Thyroid gland (tissue), 4 donors: Measurements from ENCODE around the gene RAI14.

Experiments
- POLR2A ChIP-seq, 2 donors: fragments of 450-650 bp; IDR thresholded peaks; one replicate each; pipeline ENCODE4 v1.6.1; 2017; ENCODE audit warnings: antibody characterized with exemption in 2 of 2, mild to moderate bottlenecking in 2 of 2, moderate library complexity in 1 of 2
- TF ChIP-seq, protein P1 (sequence below), 6 experiments: fragments of 200-600 bp in 3 of 6; fragments of 450-650 bp in 3 of 6; sonication (generic) in 3 of 6; IDR thresholded peaks; one replicate each; pipeline ENCODE4 v1.5.1; 2016 to 2019; ENCODE audit warnings: antibody characterized with exemption in 6 of 6, mild to moderate bottlenecking in 2 of 6, inconsistent platforms in 1 of 6, moderate library complexity in 1 of 6

DNA sequence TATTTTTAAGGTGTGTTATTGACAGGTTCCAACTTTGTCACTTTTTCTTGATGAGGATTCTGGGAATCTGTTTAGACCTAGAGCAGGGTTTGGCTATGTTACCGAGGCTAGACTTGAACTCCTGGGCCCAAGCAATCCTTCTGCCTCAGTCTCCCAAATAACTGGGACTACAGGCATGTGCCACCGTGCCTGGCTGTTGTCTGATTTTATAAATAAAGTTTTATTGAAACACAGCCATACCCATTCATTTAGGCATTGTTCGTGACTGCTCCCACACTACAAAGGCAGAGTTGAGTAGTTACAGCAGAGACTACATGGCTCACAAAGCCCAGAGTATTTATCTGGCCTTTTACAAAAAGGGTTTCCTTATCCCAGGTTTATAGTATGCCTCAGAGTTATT, 102.4 kb downstream of the RAI14 start:
- TF ChIP-seq, protein P1, sequence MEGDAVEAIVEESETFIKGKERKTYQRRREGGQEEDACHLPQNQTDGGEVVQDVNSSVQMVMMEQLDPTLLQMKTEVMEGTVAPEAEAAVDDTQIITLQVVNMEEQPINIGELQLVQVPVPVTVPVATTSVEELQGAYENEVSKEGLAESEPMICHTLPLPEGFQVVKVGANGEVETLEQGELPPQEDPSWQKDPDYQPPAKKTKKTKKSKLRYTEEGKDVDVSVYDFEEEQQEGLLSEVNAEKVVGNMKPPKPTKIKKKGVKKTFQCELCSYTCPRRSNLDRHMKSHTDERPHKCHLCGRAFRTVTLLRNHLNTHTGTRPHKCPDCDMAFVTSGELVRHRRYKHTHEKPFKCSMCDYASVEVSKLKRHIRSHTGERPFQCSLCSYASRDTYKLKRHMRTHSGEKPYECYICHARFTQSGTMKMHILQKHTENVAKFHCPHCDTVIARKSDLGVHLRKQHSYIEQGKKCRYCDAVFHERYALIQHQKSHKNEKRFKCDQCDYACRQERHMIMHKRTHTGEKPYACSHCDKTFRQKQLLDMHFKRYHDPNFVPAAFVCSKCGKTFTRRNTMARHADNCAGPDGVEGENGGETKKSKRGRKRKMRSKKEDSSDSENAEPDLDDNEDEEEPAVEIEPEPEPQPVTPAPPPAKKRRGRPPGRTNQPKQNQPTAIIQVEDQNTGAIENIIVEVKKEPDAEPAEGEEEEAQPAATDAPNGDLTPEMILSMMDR (IDR thresholded peaks at IDR 0.05) = no peak
- TF ChIP-seq POLR2A (IDR thresholded peaks at IDR 0.05) = no peak
